GM12891 (cell line): ENCODE results near the gene TRAP1.

ENCODE experiments used
- PAX5 ChIP-seq: IDR thresholded peaks from 2 replicates; pipeline ENCODE4 v1.6.1; 2011; ENCODE audit warnings: low read length, moderate library complexity, mild to moderate bottlenecking; ENCODE audit not compliant: insufficient read depth, severe bottlenecking
- POLR2A ChIP-seq: IDR thresholded peaks from 2 replicates; pipeline ENCODE4 v1.6.1; 2011; ENCODE audit warnings: low read depth, low read length, control low read depth
- SPI1 ChIP-seq: IDR thresholded peaks from 2 replicates; pipeline ENCODE4 v1.6.1; 2011; ENCODE audit warnings: low read depth, low read length, control low read depth
- TAF1 ChIP-seq: IDR thresholded peaks from 2 replicates; pipeline ENCODE4 v1.6.1; 2011; ENCODE audit warnings: low read depth, low read length, control low read depth

DNA sequence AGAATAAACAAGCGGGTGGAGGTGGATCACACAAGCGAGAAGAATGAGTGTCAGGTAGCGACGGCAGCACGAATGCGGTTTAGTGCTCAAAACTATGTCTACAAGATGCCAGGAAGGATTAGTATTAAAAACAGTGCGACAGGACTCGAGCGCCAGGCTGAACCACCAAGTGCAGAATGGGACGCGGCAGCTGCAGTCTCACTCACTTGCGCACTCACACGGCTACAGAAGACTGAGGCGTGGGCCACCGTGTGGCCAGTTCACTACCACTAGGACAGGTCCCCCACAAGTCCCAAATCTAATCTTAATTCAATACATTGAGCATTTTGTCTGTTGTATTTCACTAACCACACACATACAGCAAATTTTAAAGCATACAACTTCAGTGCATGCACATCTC, 35.7 kb upstream of the TRAP1 start:
- TF ChIP-seq TAF1 (no peak), SPI1 (no peak), POLR2A (no peak), PAX5 (no peak)
